Measurements from ENCODE around the gene TFPI2. TPM values are rescaled to one million over a fixed set of nuclear protein-coding genes. Genes with fewer than 3 reads are reported as not detected.

The TFPI2 gene
- total and polyA plus RNA-seq, 10 donors, result 0.92 to 6.3 (median 1.5) TPM

DNA sequence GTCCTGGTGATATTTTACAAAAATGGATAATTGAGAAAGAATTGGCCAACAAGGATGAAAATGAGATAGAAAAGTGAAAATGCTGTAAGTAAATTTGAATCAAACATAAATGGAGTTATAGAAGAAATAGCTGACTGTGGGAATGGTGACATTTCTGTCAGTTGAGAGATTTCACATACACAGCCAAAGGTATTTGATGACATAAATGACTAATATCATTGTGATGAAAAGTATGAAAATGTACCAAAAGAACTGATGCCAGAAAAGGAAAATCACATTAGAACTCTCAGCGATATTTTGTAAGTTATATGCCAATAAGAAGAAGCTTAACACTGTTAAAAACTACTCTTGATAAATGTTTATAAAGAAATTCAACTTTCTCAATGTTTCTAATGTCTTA is 54.9 kb downstream of the TFPI2 start:
- no peaks in the 10 kb centered on the region for H3K9me3 ChIP-seq
- intact Hi-C loops (cut with DNase I; ENCODE audit: low total_unique reads), result no loop called here
- no peak overlapping the region for H3K27ac ChIP-seq
- no peak overlapping the region for H3K4me3 ChIP-seq
- H3K27me3 ChIP-seq (replicated peaks in 1 of 7), result no peaks in the 10 kb centered on the region
- TF ChIP-seq POLR2A (IDR thresholded peaks at IDR 0.05), result no peak
- WGBS, 5 donors, result 81 to 91% (median 87%) methylated on average over 1 of the region's 1 CpG
- H3K36me3 ChIP-seq, result no peaks in the 10 kb centered on the region
- DNase-seq, result no peak
- H3K4me1 ChIP-seq, result no peaks in the 10 kb centered on the region

Small RNAs within 50 kb of the gene (small RNA-seq; reads per million reads assigned to genes)
- 0 reads per million in 4 donors for gene AC002076.2

Other genes with a start within 250 kb of the TFPI2 start
- gene GNGT1, start 15.8 kb upstream of the TFPI2 start, total RNA-seq, result not detected
- not detected for gene GNGT1, start 15.8 kb upstream of the TFPI2 start, polyA plus RNA-seq
- gene GNG11, start 31.0 kb upstream of the TFPI2 start, total RNA-seq, result 10 to 100 TPM; 15.5 to 46.6 (median 32.2) TPM
- gene GNG11, start 31.0 kb upstream of the TFPI2 start, polyA plus RNA-seq, result 10 to 100 TPM; 36.0 to 97.3 (median 38.0) TPM
- gene BET1, start 113.6 kb upstream of the TFPI2 start, total RNA-seq, result 10 to 100 TPM; 24.5 to 36.0 (median 26.8) TPM
- gene BET1, start 113.6 kb upstream of the TFPI2 start, polyA plus RNA-seq, result 10 to 100 TPM; 21.7 to 33.7 (median 29.3) TPM

Data from spleen (tissue), 11 donors.